Caco-2 (cell line): ENCODE measurements around the gene RHBDL2. TPM values are rescaled to one million over a fixed set of nuclear protein-coding genes. Genes with fewer than 3 reads are reported as not detected.

Experiments used
- Bru-seq: library from RNA; stranded (reverse); fragments of 400-500 nt; gene quantifications from one replicate; lab custom pipeline; 2021; lab: Mats Ljungman, UMichigan
- BruChase-seq, 2 experiments: library from RNA; stranded (reverse); fragments of 400-500 nt; gene quantifications; one replicate each; lab custom pipeline; 2021; lab: Mats Ljungman, UMichigan
- BruUV-seq: library from RNA; stranded (reverse); fragments of 400-500 nt; replicated peaks from 2 replicates; lab custom pipeline; 2021; lab: Mats Ljungman, UMichigan
- CTCF ChIA-PET: fragments of 300-600 bp; sonication (Branson Sonifier 250); formaldehyde crosslinking; loops from one replicate; lab custom pipeline; 2022; ENCODE audit warnings: antibody characterized with exemption; lab: Charles Lee
- POLR2A ChIA-PET: fragments of 300-600 bp; sonication (Branson Sonifier 250); formaldehyde crosslinking; loops from one replicate; lab custom pipeline; 2022; ENCODE audit warnings: antibody characterized with exemption; lab: Charles Lee
- DNase-seq, 2 experiments: peaks; one replicate each; pipeline versions ENCODE4 v3.0.0 to v3.0.0-alpha.2; 2020 to 2022
- H3K27me3 ChIP-seq: replicated peaks from 2 replicates; pipeline ENCODE4 v1.6.0; 2011; ENCODE audit warnings: low read length; ENCODE audit not compliant: control insufficient read depth, insufficient read depth
- H3K36me3 ChIP-seq: 2 replicates; pipeline ENCODE4 v1.5.1; 2011; ENCODE audit warnings: low read length; ENCODE audit not compliant: control insufficient read depth, insufficient read depth
- H3K4me1 ChIP-seq: fragments of 250-450 bp; sonication (Bioruptor Pico); 2 replicates; pipeline ENCODE4 v1.5.1; 2020; ENCODE audit warnings: mild to moderate bottlenecking
- H3K4me3 ChIP-seq: 2 replicates; pipeline ENCODE4 v1.5.1; 2011; ENCODE audit warnings: low read depth, mild to moderate bottlenecking, control low read depth, low read length
- H3K9me3 ChIP-seq: fragments of 250-450 bp; sonication (Bioruptor Pico); 2 replicates; pipeline ENCODE4 v1.5.1; 2020; ENCODE audit warnings: mild to moderate bottlenecking, moderate library complexity
- H3K27ac Mint-ChIP-seq: one replicate; pipeline ENCODE4 v1.8.0; 2022; ENCODE audit warnings: mixed read lengths; ENCODE audit not compliant: unreplicated experiment
- H3K27me3 Mint-ChIP-seq: one replicate; pipeline ENCODE4 v1.8.0; 2022; ENCODE audit warnings: mixed read lengths; ENCODE audit not compliant: insufficient read depth, unreplicated experiment
- H3K36me3 Mint-ChIP-seq: one replicate; pipeline ENCODE4 v1.8.0; 2022; ENCODE audit warnings: mild to moderate bottlenecking, mixed read lengths; ENCODE audit not compliant: insufficient read depth, unreplicated experiment
- H3K4me1 Mint-ChIP-seq: one replicate; pipeline ENCODE4 v1.8.0; 2022; ENCODE audit warnings: low read depth, mixed read lengths; ENCODE audit not compliant: unreplicated experiment
- H3K4me3 Mint-ChIP-seq: one replicate; pipeline ENCODE4 v1.8.0; 2022; ENCODE audit warnings: mild to moderate bottlenecking, moderate library complexity, mixed read lengths; ENCODE audit not compliant: unreplicated experiment
- H3K9me3 Mint-ChIP-seq: one replicate; pipeline ENCODE4 v1.8.0; 2022; ENCODE audit warnings: mixed read lengths; ENCODE audit not compliant: unreplicated experiment
- CTCF ChIP-seq, 2 experiments: fragments of 200-600 bp in 1 of 2; IDR thresholded peaks; 1 replicate in 1 of 2; 2 replicates in 1 of 2; pipeline versions ENCODE4 v1.5.1 to v1.8.0; 2011 to 2022; ENCODE audit warnings: antibody characterized with exemption in 1 of 2, control low read depth in 1 of 2, inconsistent platforms in 1 of 2, low read depth in 1 of 2, low read length in 1 of 2, mild to moderate bottlenecking in 1 of 2, moderate library complexity in 1 of 2; ENCODE audit not compliant: insufficient read depth in 1 of 2, severe bottlenecking in 1 of 2, unreplicated experiment in 1 of 2
- intact Hi-C: fragments of 100-400 bp; cut with micrococcal nuclease; formaldehyde crosslinking; loops from one replicate; pipeline ENCODE4 v1.10.0; 2022; ENCODE audit not compliant: unreplicated experiment
- long read RNA-seq: library from polyadenylated mRNA; stranded (forward); transcript quantifications from one replicate; pipeline ENCODE4 v2.0.0, GENCODE V29; 2022
- total RNA-seq: library from RNA; stranded (reverse); gene quantifications from 2 replicates; pipeline ENCODE4 v1.2.3, GENCODE V29; 2022

Gene RHBDL2
- not detected in 2 replicates for total RNA-seq
- Bru-seq, nascent RNA = percentile 1 among the genes with signal in this experiment
- BruChase-seq, experiment 1, labeled RNA remaining after a 2-hour chase = percentile 5 among the genes with signal in this experiment
- BruChase-seq, experiment 2, labeled RNA remaining after a 6-hour chase = percentile 4 among the genes with signal in this experiment
- long read RNA-seq = 0 reads

GRCh38 chr1:38941527-38942019 is at the start of gene RHBDL2:
Gene RHBDL2, minus strand, starts transcription at chr1:38941830. Its CDS starts 22,618 bp downstream, at chr1:38919212.
- Histone ChIP-seq H3K4me3 (no peak within 1 kb of the TSS), H3K36me3 (no peaks in the 10 kb centered on the region), H3K4me1 (no peaks in the 10 kb centered on the region), H3K27me3 (no peaks in the 10 kb centered on the region), H3K9me3 (no peaks in the 10 kb centered on the region)
- H3K27ac Mint-ChIP-seq = no peak within 1 kb of the TSS
- H3K4me1 Mint-ChIP-seq = no peaks in the 10 kb centered on the region
- no peaks in the 10 kb centered on the region for H3K27me3 Mint-ChIP-seq
- TF ChIP-seq CTCF (IDR thresholded peaks at IDR 0.05; ENCODE audit: insufficient read depth in 1 of 2, low read depth in 1 of 2, low read length in 1 of 2, severe bottlenecking in 1 of 2, unreplicated experiment in 1 of 2) = no peak
- POLR2A ChIA-PET = no interaction called here
- H3K9me3 Mint-ChIP-seq = no peaks in the 10 kb centered on the region
- no TSS peak for BruUV-seq
- CTCF ChIA-PET = interaction anchor here (1.2 kb wide), 1 partner anchor 106 kb away, joined by 4 read pairs; no protein-coding TSS in a partner anchor
- H3K4me3 Mint-ChIP-seq = no peak within 1 kb of the TSS
- DNase-seq = no peak
- H3K36me3 Mint-ChIP-seq = no peaks in the 10 kb centered on the region
- intact Hi-C loops = no loop called here

GRCh38 chr1:38990738-38991637 is 49.4 kb upstream of the RHBDL2 start, which contains the start of gene AKIRIN1:
Gene AKIRIN1, plus strand, starts transcription at chr1:38991276. Its CDS starts 105 bp downstream, at chr1:38991381.
- intact Hi-C loops = loop anchor here (2.0 kb wide), 2 partner anchors 22 to 36 kb away; partner anchors contain the start of gene NDUFS5
- no peaks in the 10 kb centered on the region for H3K27me3 ChIP-seq
- Mint-ChIP-seq H3K27me3 (no peaks in the 10 kb centered on the region), H3K4me3 (peak within 1 kb of the TSS; percentile 90), H3K4me1 (peaks cover 21% of the 10 kb centered on the region), H3K36me3 (peaks cover 34% of the 10 kb centered on the region), H3K27ac (peak within 1 kb of the TSS; percentile 85), H3K9me3 (no peaks in the 10 kb centered on the region)
- H3K4me1 ChIP-seq = peaks cover 23% of the 10 kb centered on the region
- no peaks in the 10 kb centered on the region for H3K36me3 ChIP-seq
- no peaks in the 10 kb centered on the region for H3K9me3 ChIP-seq
- H3K4me3 ChIP-seq = peak within 1 kb of the TSS; percentile 67
- ChIA-PET CTCF (no interaction called here), POLR2A (interaction anchor here (0.6 kb wide), 1 partner anchor 117 kb away, joined by 4 read pairs; no protein-coding TSS in a partner anchor)
- DNase-seq = peak; percentile 98
- no peak for TF ChIP-seq CTCF (IDR thresholded peaks at IDR 0.05; ENCODE audit: insufficient read depth in 1 of 2, low read depth in 1 of 2, low read length in 1 of 2, severe bottlenecking in 1 of 2, unreplicated experiment in 1 of 2)
- no TSS peak for BruUV-seq

- ChIA-PET POLR2A (interaction anchor here (0.6 kb wide), 2 partner anchors 42 to 116 kb away, joined by 4 read pairs; no protein-coding TSS in a partner anchor), CTCF (interaction anchor here (0.5 kb wide), 1 partner anchor 26 kb away, joined by 3 read pairs; no protein-coding TSS in a partner anchor)
- Mint-ChIP-seq H3K27ac (peak overlapping the region; percentile 66), H3K9me3 (no peaks in the 10 kb centered on the region), H3K4me1 (peaks cover 26% of the 10 kb centered on the region), H3K36me3 (peaks cover 30% of the 10 kb centered on the region), H3K27me3 (no peaks in the 10 kb centered on the region), H3K4me3 (peak overlapping the region; percentile 90)
- H3K36me3 ChIP-seq = no peaks in the 10 kb centered on the region
- BruUV-seq = no TSS peak
- H3K4me3 ChIP-seq = peak overlapping the region; percentile 35; the same call in 1 of the 2 replicates
- no peak for TF ChIP-seq CTCF (IDR thresholded peaks at IDR 0.05; ENCODE audit: insufficient read depth in 1 of 2, low read depth in 1 of 2, low read length in 1 of 2, severe bottlenecking in 1 of 2, unreplicated experiment in 1 of 2)
- H3K27me3 ChIP-seq = no peaks in the 10 kb centered on the region
- H3K4me1 ChIP-seq = peaks cover 27% of the 10 kb centered on the region
- intact Hi-C loops = loop anchor here (2.0 kb wide), 2 partner anchors 22 to 36 kb away; partner anchors contain the start of gene NDUFS5
- H3K9me3 ChIP-seq = no peaks in the 10 kb centered on the region
- no peak for DNase-seq
These were observed 48.7 kb upstream of the RHBDL2 start for GRCh38 chr1:38990386-38990737.
